Measurements from ENCODE around the gene KCNQ1. TPM values are rescaled to one million over a fixed set of nuclear protein-coding genes. Genes with fewer than 3 reads are reported as not detected.

The KCNQ1 gene
- total RNA-seq, 2 donors from 2014 or later: 51.4 to 55.8 TPM

- no peak overlapping the region for H3K27ac ChIP-seq
- DNase-seq: no peak
- H3K9ac ChIP-seq (ENCODE audit: low read depth in 2 of 2, low read length in 2 of 2): no peak overlapping the region
- H3K4me1 ChIP-seq: no peaks in the 10 kb centered on the region
- H3K27me3 ChIP-seq: peaks cover 25% of the 10 kb centered on the region
- H3K4me3 ChIP-seq: peak overlapping the region; percentile 1
- no peaks in the 10 kb centered on the region for H3K36me3 ChIP-seq
- TF ChIP-seq CTCF (IDR thresholded peaks at IDR 0.05): no peak
- H3K9me3 ChIP-seq: no peaks in the 10 kb centered on the region
- intact Hi-C loops (cut with DNase I): no loop called here
Observed at GRCh38 chr11:2868506-2869133, 423.8 kb downstream of the KCNQ1 start.

GRCh38 chr11:2869134-2869526, 424.3 kb downstream of the KCNQ1 start:
- no peak for TF ChIP-seq CTCF (IDR thresholded peaks at IDR 0.05)
- peaks cover 25% of the 10 kb centered on the region for H3K27me3 ChIP-seq
- intact Hi-C loops (cut with DNase I): no loop called here
- no peak overlapping the region for H3K9ac ChIP-seq (ENCODE audit: low read depth in 2 of 2, low read length in 2 of 2)
- DNase-seq: no peak
- no peak overlapping the region for H3K27ac ChIP-seq
- no peak overlapping the region for H3K4me3 ChIP-seq
- no peaks in the 10 kb centered on the region for H3K36me3 ChIP-seq
- H3K9me3 ChIP-seq: no peaks in the 10 kb centered on the region
- no peaks in the 10 kb centered on the region for H3K4me1 ChIP-seq

- H3K9me3 ChIP-seq: no peaks in the 10 kb centered on the region
- peaks cover 25% of the 10 kb centered on the region for H3K27me3 ChIP-seq
- H3K4me1 ChIP-seq: no peaks in the 10 kb centered on the region
- no peak overlapping the region for H3K9ac ChIP-seq (ENCODE audit: low read depth in 2 of 2, low read length in 2 of 2)
- no peak overlapping the region for H3K4me3 ChIP-seq
- H3K27ac ChIP-seq: no peak overlapping the region
- intact Hi-C loops (cut with DNase I): no loop called here
- no peaks in the 10 kb centered on the region for H3K36me3 ChIP-seq
- DNase-seq: no peak
- no peak for TF ChIP-seq CTCF (IDR thresholded peaks at IDR 0.05)
Observed at GRCh38 chr11:2869561-2870427, 425.0 kb downstream of the KCNQ1 start.

- Histone ChIP-seq H3K27ac (no peak overlapping the region), H3K9me3 (no peaks in the 10 kb centered on the region), H3K36me3 (no peaks in the 10 kb centered on the region), H3K9ac (ENCODE audit: low read depth in 2 of 2, low read length in 2 of 2) (no peak overlapping the region), H3K4me3 (no peak overlapping the region), H3K4me1 (no peaks in the 10 kb centered on the region), H3K27me3 (peaks cover 25% of the 10 kb centered on the region)
- TF ChIP-seq CTCF (IDR thresholded peaks at IDR 0.05): no peak
- intact Hi-C loops (cut with DNase I): no loop called here
- DNase-seq: no peak
Observed at GRCh38 chr11:2870460-2870859, 425.7 kb downstream of the KCNQ1 start.

- Histone ChIP-seq H3K4me1 (no peaks in the 10 kb centered on the region), H3K9me3 (no peaks in the 10 kb centered on the region), H3K27ac (no peak overlapping the region), H3K27me3 (peaks cover 25% of the 10 kb centered on the region), H3K9ac (ENCODE audit: low read depth in 2 of 2, low read length in 2 of 2) (no peak overlapping the region), H3K36me3 (no peaks in the 10 kb centered on the region), H3K4me3 (no peak overlapping the region)
- DNase-seq: no peak
- no peak for TF ChIP-seq CTCF (IDR thresholded peaks at IDR 0.05)
- intact Hi-C loops (cut with DNase I): no loop called here
Observed at GRCh38 chr11:2870969-2871680, 426.3 kb downstream of the KCNQ1 start.
